ENCODE results near the gene TMEM240. TPM values are rescaled to one million over a fixed set of nuclear protein-coding genes. Genes with fewer than 3 reads are reported as not detected.

Gene TMEM240
- total RNA-seq (2022; extraction: Qiagen RNA extraction; ENCODE audit: low read depth): 0.44 to 0.77 TPM (median 0.56 TPM) in 5 replicates

GRCh38 chr1:1540090-1540817, at the start of gene TMEM240:
TSS of gene TMEM240 (minus strand) at chr1:1540624. CDS start at chr1:1540346, 278 bp downstream.

GRCh38 chr1:1574721-1575537, 34.5 kb upstream of the TMEM240 start, which contains the start of gene SSU72:
TSS of gene SSU72 (minus strand) at chr1:1574863. CDS start at chr1:1574557, 306 bp downstream.

GRCh38 chr1:1511533-1512285, 28.7 kb downstream of the TMEM240 start, which contains the start of gene ATAD3A:
TSS of gene ATAD3A (plus strand) at chr1:1512162. CDS start at chr1:1512269, 107 bp downstream.

Other genes with a start within 250 kb of the TMEM240 start
- 11.2 to 21.2 TPM (median 16.3 TPM) in 5 replicates for gene ACAP3, start 232.7 kb downstream of the TMEM240 start, total RNA-seq (2022; extraction: Qiagen RNA extraction; ENCODE audit: low read depth)
- gene PUSL1, start 232.0 kb downstream of the TMEM240 start, total RNA-seq (2022; extraction: Qiagen RNA extraction; ENCODE audit: low read depth): 15.4 to 25.1 TPM (median 23.2 TPM) in 5 replicates
- 47.8 to 64.8 TPM (median 58.8 TPM) in 5 replicates for gene INTS11, start 216.0 kb downstream of the TMEM240 start, total RNA-seq (2022; extraction: Qiagen RNA extraction; ENCODE audit: low read depth)
- 12.8 to 22.6 TPM (median 18.6 TPM) in 5 replicates for gene CPTP, start 215.8 kb downstream of the TMEM240 start, total RNA-seq (2022; extraction: Qiagen RNA extraction; ENCODE audit: low read depth)
- gene TAS1R3, start 209.3 kb downstream of the TMEM240 start, total RNA-seq (2022; extraction: Qiagen RNA extraction; ENCODE audit: low read depth): 0.09 to 0.16 TPM (median 0.12 TPM) in 5 replicates
- gene DVL1, start 191.2 kb downstream of the TMEM240 start, total RNA-seq (2022; extraction: Qiagen RNA extraction; ENCODE audit: low read depth): 47.0 to 84.6 TPM (median 76.5 TPM) in 5 replicates
- gene MXRA8, start 182.1 kb downstream of the TMEM240 start, total RNA-seq (2022; extraction: Qiagen RNA extraction; ENCODE audit: low read depth): 0.14 to 0.27 TPM (median 0.23 TPM) in 5 replicates
- gene AURKAIP1, start 165.4 kb downstream of the TMEM240 start, total RNA-seq (2022; extraction: Qiagen RNA extraction; ENCODE audit: low read depth): 109 to 188 TPM (median 157 TPM) in 5 replicates
- gene CCNL2, start 141.3 kb downstream of the TMEM240 start, total RNA-seq (2022; extraction: Qiagen RNA extraction; ENCODE audit: low read depth): 40.1 to 58.5 TPM (median 55.1 TPM) in 5 replicates
- 130 to 154 TPM (median 133 TPM) in 5 replicates for gene MRPL20, start 133.3 kb downstream of the TMEM240 start, total RNA-seq (2022; extraction: Qiagen RNA extraction; ENCODE audit: low read depth)
- 0.07 to 0.09 TPM in 2 of 5 replicates, not detected in the others for gene ANKRD65, start 119.3 kb downstream of the TMEM240 start, total RNA-seq (2022; extraction: Qiagen RNA extraction; ENCODE audit: low read depth)
- 6.1 to 16.9 TPM (median 13.8 TPM) in 5 replicates for gene VWA1, start 104.9 kb downstream of the TMEM240 start, total RNA-seq (2022; extraction: Qiagen RNA extraction; ENCODE audit: low read depth)
- gene ATAD3C, start 90.9 kb downstream of the TMEM240 start, total RNA-seq (2022; extraction: Qiagen RNA extraction; ENCODE audit: low read depth): not detected in 5 replicates
- gene ATAD3B, start 68.9 kb downstream of the TMEM240 start, total RNA-seq (2022; extraction: Qiagen RNA extraction; ENCODE audit: low read depth): 1.6 to 3.5 TPM (median 2.7 TPM) in 5 replicates
- gene ATAD3A, start 28.5 kb downstream of the TMEM240 start, total RNA-seq (2022; extraction: Qiagen RNA extraction; ENCODE audit: low read depth): 30.4 to 40.6 TPM (median 33.6 TPM) in 5 replicates
- 77.9 to 108 TPM (median 106 TPM) in 5 replicates for gene SSU72, start 34.2 kb upstream of the TMEM240 start, total RNA-seq (2022; extraction: Qiagen RNA extraction; ENCODE audit: low read depth)
- gene FNDC10, start 59.5 kb upstream of the TMEM240 start, total RNA-seq (2022; extraction: Qiagen RNA extraction; ENCODE audit: low read depth): 6.3 to 10.2 TPM (median 7.4 TPM) in 5 replicates
- gene MIB2, start 74.9 kb upstream of the TMEM240 start, total RNA-seq (2022; extraction: Qiagen RNA extraction; ENCODE audit: low read depth): 8.8 to 24.1 TPM (median 17.7 TPM) in 5 replicates
- 0.52 to 1.0 TPM (median 0.83 TPM) in 5 replicates for gene MMP23B, start 91.5 kb upstream of the TMEM240 start, total RNA-seq (2022; extraction: Qiagen RNA extraction; ENCODE audit: low read depth)
- gene CDK11B, start 118.4 kb upstream of the TMEM240 start, total RNA-seq (2022; extraction: Qiagen RNA extraction; ENCODE audit: low read depth): 22.4 to 27.4 TPM (median 26.3 TPM) in 5 replicates
- gene SLC35E2B, start 152.2 kb upstream of the TMEM240 start, total RNA-seq (2022; extraction: Qiagen RNA extraction; ENCODE audit: low read depth): 9.7 to 15.2 TPM (median 13.6 TPM) in 5 replicates
- gene CDK11A, start 183.7 kb upstream of the TMEM240 start, total RNA-seq (2022; extraction: Qiagen RNA extraction; ENCODE audit: low read depth): 19.0 to 25.2 TPM (median 23.1 TPM) in 5 replicates
- gene NADK, start 237.8 kb upstream of the TMEM240 start, total RNA-seq (2022; extraction: Qiagen RNA extraction; ENCODE audit: low read depth): 25.8 to 41.6 TPM (median 36.4 TPM) in 5 replicates

Measured in A549 treated with DMSO at 1 μM for 4 hours (cell line).